H9 (cell line): ENCODE data around the gene KCNIP4. TPM values are rescaled to one million over a fixed set of nuclear protein-coding genes. Genes with fewer than 3 reads are reported as not detected.

Experiments
- DNase-seq: peaks from one replicate; pipeline ENCODE4 v3.0.0-alpha.2; 2017
- H2AFZ ChIP-seq: one replicate; pipeline ENCODE4 v1.6.1; 2013; ENCODE audit warnings: mild to moderate bottlenecking, low read length, control low read depth, moderate library complexity
- H2AK5ac ChIP-seq: 2 replicates; pipeline ENCODE4 v1.6.1; 2013; ENCODE audit warnings: low read length, control low read depth, mixed read lengths; ENCODE audit not compliant: insufficient read length
- H2BK120ac ChIP-seq: one replicate; pipeline ENCODE4 v1.6.1; 2013; ENCODE audit warnings: low read depth, mild to moderate bottlenecking, low read length, control low read depth, inconsistent platforms; ENCODE audit not compliant: poor library complexity, severe bottlenecking
- H2BK12ac ChIP-seq: 2 replicates; pipeline ENCODE4 v1.6.1; 2013; ENCODE audit warnings: low read length, control low read depth, mixed read lengths, low read depth; ENCODE audit not compliant: insufficient read length
- H2BK15ac ChIP-seq: 2 replicates; pipeline ENCODE4 v1.6.1; 2013; ENCODE audit warnings: low read depth, low read length, control low read depth
- H2BK20ac ChIP-seq: one replicate; pipeline ENCODE4 v1.6.1; 2013; ENCODE audit warnings: low read depth, mild to moderate bottlenecking, low read length, control low read depth, inconsistent platforms; ENCODE audit not compliant: poor library complexity, severe bottlenecking
- H2BK5ac ChIP-seq: 2 replicates; pipeline ENCODE4 v1.6.1; 2013; ENCODE audit warnings: low read length, control low read depth, mixed read lengths; ENCODE audit not compliant: insufficient read length
- H3K14ac ChIP-seq: 2 replicates; pipeline ENCODE4 v1.6.1; 2013; ENCODE audit warnings: low read length, control low read depth; ENCODE audit not compliant: insufficient read depth
- H3K18ac ChIP-seq: 2 replicates; pipeline ENCODE4 v1.6.1; 2013; ENCODE audit warnings: low read depth, mild to moderate bottlenecking, mixed read lengths, low read length, control low read depth; ENCODE audit not compliant: insufficient read length
- H3K23ac ChIP-seq: 2 replicates; pipeline ENCODE4 v1.6.1; 2013; ENCODE audit warnings: low read length, control low read depth, mixed read lengths, low read depth; ENCODE audit not compliant: insufficient read length
- H3K23me2 ChIP-seq: 2 replicates; pipeline ENCODE4 v1.6.1; 2013; ENCODE audit warnings: low read depth, mild to moderate bottlenecking, mixed read lengths, low read length, control low read depth; ENCODE audit not compliant: insufficient read length, poor library complexity, severe bottlenecking
- H3K27ac ChIP-seq: 2 replicates; pipeline ENCODE4 v1.5.1; 2013; ENCODE audit warnings: low read length, control low read depth, mixed read lengths, low read depth; ENCODE audit not compliant: insufficient read length
- H3K27me3 ChIP-seq: 2 replicates; pipeline ENCODE4 v1.6.1; 2013; ENCODE audit warnings: low read length, control low read depth, inconsistent platforms; ENCODE audit not compliant: insufficient read depth
- H3K4ac ChIP-seq: 2 replicates; pipeline ENCODE4 v1.6.1; 2013; ENCODE audit warnings: low read depth, mild to moderate bottlenecking, control low read depth, inconsistent platforms, low read length, moderate library complexity
- H3K4me1 ChIP-seq: 2 replicates; pipeline ENCODE4 v1.6.1; 2013; ENCODE audit warnings: low read length, control low read depth, inconsistent platforms; ENCODE audit not compliant: insufficient read depth
- H3K4me2 ChIP-seq: 2 replicates; pipeline ENCODE4 v1.6.1; 2013; ENCODE audit warnings: low read length, control low read depth, mixed read lengths; ENCODE audit not compliant: insufficient read length, insufficient read depth
- H3K56ac ChIP-seq: 2 replicates; pipeline ENCODE4 v1.6.1; 2013; ENCODE audit warnings: low read depth, mild to moderate bottlenecking, mixed read lengths, low read length, control low read depth; ENCODE audit not compliant: insufficient read length
- H3K79me1 ChIP-seq: 2 replicates; pipeline ENCODE4 v1.6.1; 2013; ENCODE audit warnings: low read depth, mild to moderate bottlenecking, moderate library complexity, low read length, control low read depth, inconsistent platforms; ENCODE audit not compliant: insufficient read depth, poor library complexity, severe bottlenecking
- H3K79me2 ChIP-seq: 2 replicates; pipeline ENCODE4 v1.6.1; 2013; ENCODE audit warnings: low read length, control low read depth, inconsistent platforms; ENCODE audit not compliant: insufficient read depth
- H3K9ac ChIP-seq: 2 replicates; pipeline ENCODE4 v1.6.1; 2013; ENCODE audit warnings: low read length, control low read depth, mixed read lengths; ENCODE audit not compliant: insufficient read length; ENCODE audit errors: extremely low read depth
- H3K9me3 ChIP-seq: one replicate; pipeline ENCODE4 v1.6.1; 2013; ENCODE audit warnings: low read depth, low read length, inconsistent platforms; ENCODE audit not compliant: control insufficient read depth
- H3T11ph ChIP-seq: one replicate; pipeline ENCODE4 v1.6.1; 2013; ENCODE audit warnings: mild to moderate bottlenecking, low read length, control low read depth, inconsistent platforms
- H4K20me1 ChIP-seq: one replicate; pipeline ENCODE4 v1.6.1; 2013; ENCODE audit not compliant: control insufficient read depth, insufficient read length, insufficient read depth
- H4K5ac ChIP-seq: 2 replicates; pipeline ENCODE4 v1.6.1; 2013; ENCODE audit warnings: low read depth, mild to moderate bottlenecking, mixed read lengths, low read length, control low read depth; ENCODE audit not compliant: insufficient read length
- H4K8ac ChIP-seq: replicated peaks from 2 replicates; pipeline ENCODE4 v1.6.1; 2013; ENCODE audit warnings: low read length, control low read depth, mixed read lengths, low read depth; ENCODE audit not compliant: insufficient read length
- H4K91ac ChIP-seq: 2 replicates; pipeline ENCODE4 v1.6.1; 2013; ENCODE audit warnings: low read depth, mild to moderate bottlenecking, moderate library complexity, mixed read lengths, low read length, control low read depth; ENCODE audit not compliant: insufficient read length
- H3K27ac Mint-ChIP-seq, 3 experiments: 2 replicates in 2 of 3; 3 replicates in 1 of 3; pipeline ENCODE4 v1.8.0; 2020 to 2021; ENCODE audit warnings: mixed read lengths in 3 of 3, mild to moderate bottlenecking in 1 of 3, moderate library complexity in 1 of 3
- H3K27me3 Mint-ChIP-seq: 2 replicates; pipeline ENCODE4 v1.8.0; 2021; ENCODE audit warnings: low read depth, mild to moderate bottlenecking, moderate library complexity, mixed read lengths
- H3K36me3 Mint-ChIP-seq, 3 experiments: 2 replicates in 2 of 3; 3 replicates in 1 of 3; pipeline ENCODE4 v1.8.0; 2020 to 2021; ENCODE audit warnings: low read depth in 3 of 3, mixed read lengths in 3 of 3; ENCODE audit not compliant: insufficient read depth in 1 of 3
- H3K4me1 Mint-ChIP-seq, 2 experiments: 2 replicates each; pipeline ENCODE4 v1.8.0; 2020; ENCODE audit warnings: mixed read lengths in 2 of 2
- H3K4me3 Mint-ChIP-seq, 2 experiments: 2 replicates in 1 of 2; 3 replicates in 1 of 2; pipeline ENCODE4 v1.8.0; 2020 to 2021; ENCODE audit warnings: mild to moderate bottlenecking in 2 of 2, mixed read lengths in 2 of 2, moderate library complexity in 1 of 2
- H3K9me3 Mint-ChIP-seq, 2 experiments: 2 replicates in 1 of 2; 3 replicates in 1 of 2; pipeline ENCODE4 v1.8.0; 2020; ENCODE audit warnings: mild to moderate bottlenecking in 2 of 2, mixed read lengths in 2 of 2, moderate library complexity in 1 of 2
- CTCF ChIP-seq: fragments of 200-600 bp; sonication (generic); conservative IDR thresholded peaks from 3 replicates; pipeline ENCODE4 v1.8.0; 2021; ENCODE audit warnings: antibody characterized with exemption, mild to moderate bottlenecking
- WGBS: extraction: QIAGEN DNeasy Blood & Tissue Kit; methylation state at CpG from one replicate; pipeline ENCODE4 v1.1.7; 2013; ENCODE audit warnings: missing lambda C conversion rate, low lambda C conversion rate, mixed read lengths; ENCODE audit not compliant: insufficient read length; ENCODE audit errors: extremely low coverage; 5-methylcytosine and 5-hydroxymethylcytosine counted together
- total RNA-seq: library from RNA; stranded (reverse); gene quantifications from 2 replicates; pipeline ENCODE4 v1.2.1, GENCODE V29; 2021

Gene KCNIP4
- total RNA-seq, 1 experiment from 2014 or later: not detected

- TF ChIP-seq CTCF: no peak
- H4K8ac ChIP-seq: no peak overlapping the region
- H3K79me2 ChIP-seq: no peaks in the 10 kb centered on the region
- no peaks in the 10 kb centered on the region for H3K23me2 ChIP-seq
- WGBS: no CpG with 5 or more reads among the region's 3 CpGs
- Mint-ChIP-seq H3K4me1 (no peaks in the 10 kb centered on the region), H3K27ac (no peak overlapping the region), H3K4me3 (no peak overlapping the region), H3K36me3 (peaks cover 0 to 9% (median 0%) of the 10 kb centered on the region in 3 experiments; a peak in 1 of 7 replicates), H3K27me3 (peaks cover 11% of the 10 kb centered on the region; the same call in 1 of the 2 replicates), H3K9me3 (peaks cover 2 to 4% of the 10 kb centered on the region in 2 experiments; a peak in 4 of 5 replicates)
- H4K20me1 ChIP-seq: no peaks in the 10 kb centered on the region
- H3K4ac ChIP-seq: no peak overlapping the region
- H2AFZ ChIP-seq: no peak overlapping the region
- no peak overlapping the region for H2BK120ac ChIP-seq
- no peak for DNase-seq
- no peaks in the 10 kb centered on the region for H3K4me1 ChIP-seq
- no peak overlapping the region for H3K4me2 ChIP-seq
- no peak overlapping the region for H2AK5ac ChIP-seq
- no peak overlapping the region for H2BK5ac ChIP-seq
- H3K18ac ChIP-seq: no peak overlapping the region
- no peak overlapping the region for H2BK15ac ChIP-seq
- no peaks in the 10 kb centered on the region for H3K9me3 ChIP-seq
- no peaks in the 10 kb centered on the region for H3K27me3 ChIP-seq
- no peak overlapping the region for H3K9ac ChIP-seq
- no peak overlapping the region for H4K5ac ChIP-seq
- no peak overlapping the region for H3K23ac ChIP-seq
- no peak overlapping the region for H3K56ac ChIP-seq
- H3K27ac ChIP-seq: no peak overlapping the region
- H3K79me1 ChIP-seq: no peaks in the 10 kb centered on the region
- H2BK20ac ChIP-seq: no peak overlapping the region
- no peak overlapping the region for H3K14ac ChIP-seq
- H3T11ph ChIP-seq: no peak overlapping the region
- H4K91ac ChIP-seq: no peak overlapping the region
- H2BK12ac ChIP-seq: no peak overlapping the region
Measured at GRCh38 chr4:21775703-21776102, 172.9 kb downstream of the KCNIP4 start.
